ENCODE measurements around the gene CDC40.
"Not testable (repeated sequence)": the region's sequence is repeated elsewhere in the genome, so short reads cannot be mapped to it uniquely, and the experiment has no call there.

Gene CDC40

GRCh38 chr6:110201151-110201884 is 21.1 kb downstream of the CDC40 start:
- no peak for DNase-seq

DNA sequence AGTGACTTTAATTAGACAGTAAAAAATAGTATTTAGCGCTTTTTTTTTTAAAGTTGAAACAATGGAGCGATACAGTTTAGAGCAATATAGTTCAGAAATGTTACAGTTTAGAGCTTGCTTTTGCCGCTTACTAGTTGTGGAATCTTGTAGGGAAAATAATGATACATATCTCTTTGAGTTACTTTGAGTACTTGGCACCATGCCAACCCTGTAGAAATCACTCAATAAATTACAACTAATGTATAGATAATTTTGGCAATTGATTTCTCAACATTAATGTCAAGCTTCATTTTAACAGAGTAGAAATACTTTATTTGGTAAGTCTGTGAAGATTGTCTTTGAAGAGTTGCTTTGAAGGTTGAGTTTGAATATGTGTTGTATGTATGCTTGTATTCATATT is 27.4 kb downstream of the CDC40 start:
- DNase-seq, result peak in 1 of 3 experiments; percentile 3

DNA sequence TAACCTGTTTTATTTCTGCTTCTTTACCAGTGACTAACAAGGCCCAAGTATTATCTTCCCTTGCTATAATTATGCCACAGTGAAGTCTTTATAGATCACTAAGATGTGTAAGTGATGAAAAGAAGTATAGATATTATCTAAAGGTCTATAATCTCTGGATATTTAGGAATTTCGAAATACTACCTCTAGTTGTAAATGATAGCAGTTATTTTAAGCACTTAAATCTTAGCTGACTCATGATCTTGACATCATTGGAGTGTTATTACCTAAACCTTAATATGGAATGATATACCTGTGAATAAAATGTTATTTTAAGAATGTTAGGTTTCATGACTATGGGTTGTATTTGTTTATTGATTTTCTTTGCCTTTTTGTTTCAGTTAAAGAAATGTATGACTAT is 31.5 kb downstream of the CDC40 start:
- DNase-seq, result no peak

GRCh38 chr6:110214338-110214737 is 34.1 kb downstream of the CDC40 start:
- DNase-seq, result no peak

DNA sequence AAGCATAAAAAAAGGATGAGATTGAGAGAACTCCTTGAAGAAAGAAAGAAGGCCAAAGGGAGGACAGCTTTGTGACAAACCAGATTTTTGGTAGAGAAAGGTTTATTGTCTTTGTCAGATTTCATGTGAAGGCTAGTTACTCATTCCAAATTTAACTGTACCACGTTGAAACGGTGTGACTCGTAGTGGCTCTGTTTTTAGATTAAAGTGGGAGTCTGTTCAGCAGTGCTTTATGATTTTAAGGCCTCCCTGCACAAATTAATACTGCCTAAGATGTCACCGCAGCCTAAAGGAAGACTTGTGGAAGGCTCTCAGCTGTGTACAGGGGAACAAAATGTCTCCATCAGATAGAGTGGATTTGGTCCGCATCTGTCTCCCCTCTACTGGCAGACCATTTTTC is 35.9 kb downstream of the CDC40 start:
- DNase-seq, result no peak

DNA sequence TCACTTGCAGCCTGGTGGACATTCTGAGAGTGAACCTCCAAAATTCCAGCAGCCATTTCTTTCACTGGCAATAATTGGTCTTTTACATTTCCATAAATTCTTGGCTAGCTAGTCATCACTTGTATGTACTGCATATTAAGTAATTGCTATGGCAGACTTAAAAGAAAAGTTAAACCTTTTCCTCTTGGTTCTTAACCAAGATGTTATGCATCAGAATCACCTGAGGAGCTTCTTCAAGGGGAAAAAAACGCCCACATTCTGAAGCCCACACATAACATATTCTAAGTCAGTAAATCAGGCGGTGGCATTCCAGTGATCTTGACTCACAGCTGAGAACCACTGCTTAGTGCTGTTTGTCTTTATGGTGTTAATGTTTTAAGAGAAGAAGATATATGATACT is 37.0 kb downstream of the CDC40 start:
- no peak for DNase-seq

- DNase-seq, result no peak
These were observed 41.5 kb downstream of the CDC40 start for GRCh38 chr6:110221738-110222137.

- DNase-seq, result no peak
These were observed 46.0 kb downstream of the CDC40 start for GRCh38 chr6:110226261-110226660.

- no peak for DNase-seq
These were observed 52.2 kb downstream of the CDC40 start for GRCh38 chr6:110232450-110232849.

GRCh38 chr6:110233770-110234374 is 53.6 kb downstream of the CDC40 start:
- no peak for DNase-seq

DNA sequence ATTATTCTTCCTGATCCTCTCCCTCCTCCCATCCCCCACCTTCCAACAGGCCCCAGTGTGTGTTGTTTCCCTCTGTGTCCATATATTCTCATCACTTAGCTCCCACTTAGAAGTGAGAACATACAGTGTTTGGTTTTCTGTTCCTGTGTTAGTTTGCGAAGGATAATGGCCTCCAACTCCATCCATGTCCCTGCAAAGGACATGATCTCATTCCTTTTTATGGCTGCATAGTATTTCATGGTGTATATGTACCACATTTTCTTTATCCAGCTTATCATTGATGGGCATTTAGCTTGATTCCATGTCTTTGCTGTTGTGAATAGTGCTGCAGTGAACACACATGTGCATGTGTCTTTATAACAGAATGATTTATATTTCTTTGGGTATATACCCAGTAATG is 55.8 kb downstream of the CDC40 start:
- not testable (repeated sequence) for DNase-seq

GRCh38 chr6:110239526-110240274 is 59.5 kb downstream of the CDC40 start:
- DNase-seq, result no peak

GRCh38 chr6:110244621-110245020 is 64.4 kb downstream of the CDC40 start:
- not testable (repeated sequence) for DNase-seq

DNA sequence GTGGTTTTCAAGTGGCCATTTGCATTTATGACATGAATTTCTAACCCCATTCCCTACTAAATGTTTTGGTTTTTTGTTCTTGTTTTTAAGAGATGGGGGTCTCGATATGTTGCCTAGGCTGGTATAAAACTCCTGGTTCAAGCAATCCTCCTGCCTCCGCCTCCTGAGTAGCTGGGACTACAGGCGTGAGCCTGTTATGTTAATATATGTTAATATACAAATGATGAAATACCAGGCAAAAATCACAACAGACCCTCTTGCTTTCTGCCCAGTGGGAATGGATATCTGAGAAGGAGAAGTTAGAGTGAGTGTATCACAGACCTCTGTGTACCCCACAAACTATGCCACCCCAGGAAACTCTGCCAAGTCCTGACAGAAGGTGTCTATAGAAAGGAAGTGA is 66.2 kb downstream of the CDC40 start:
- no peak for DNase-seq

DNA sequence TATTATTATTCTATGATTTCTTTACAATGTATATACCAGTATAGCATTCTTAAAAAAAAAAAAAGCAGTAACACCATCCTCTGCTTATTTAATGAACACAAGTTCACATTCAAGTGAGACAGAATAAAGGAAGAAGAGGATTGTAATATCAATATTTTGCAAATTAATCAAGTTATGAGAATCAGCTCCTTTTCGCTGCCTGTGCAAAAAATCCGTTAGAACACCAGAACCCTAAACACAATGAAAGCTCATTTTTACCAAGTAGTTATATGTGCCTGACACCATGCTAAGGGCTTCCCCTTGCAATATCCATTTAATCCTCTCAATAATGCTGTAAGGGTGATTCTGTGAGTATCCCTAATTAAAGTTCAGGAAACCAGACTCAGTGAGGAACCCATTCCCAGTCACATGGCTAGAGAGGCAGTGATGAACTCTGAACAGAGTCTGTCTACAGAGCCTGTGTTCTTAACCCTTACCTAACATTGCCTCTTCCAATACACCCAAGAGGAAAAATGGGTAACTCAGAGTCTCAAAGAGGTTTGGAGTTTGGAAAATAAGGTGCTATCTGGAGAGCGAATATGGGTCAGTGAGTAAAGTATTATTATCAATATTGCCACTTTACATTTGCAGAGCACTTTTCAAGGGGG is 66.8 kb downstream of the CDC40 start:
- no peak for DNase-seq

- no peak for DNase-seq
These were observed 69.8 kb downstream of the CDC40 start for GRCh38 chr6:110250058-110250457.

- no peak for DNase-seq
These were observed 70.6 kb downstream of the CDC40 start for GRCh38 chr6:110250838-110251237.

GRCh38 chr6:110255211-110255750 is 75.1 kb downstream of the CDC40 start:
- no peak for DNase-seq

DNA sequence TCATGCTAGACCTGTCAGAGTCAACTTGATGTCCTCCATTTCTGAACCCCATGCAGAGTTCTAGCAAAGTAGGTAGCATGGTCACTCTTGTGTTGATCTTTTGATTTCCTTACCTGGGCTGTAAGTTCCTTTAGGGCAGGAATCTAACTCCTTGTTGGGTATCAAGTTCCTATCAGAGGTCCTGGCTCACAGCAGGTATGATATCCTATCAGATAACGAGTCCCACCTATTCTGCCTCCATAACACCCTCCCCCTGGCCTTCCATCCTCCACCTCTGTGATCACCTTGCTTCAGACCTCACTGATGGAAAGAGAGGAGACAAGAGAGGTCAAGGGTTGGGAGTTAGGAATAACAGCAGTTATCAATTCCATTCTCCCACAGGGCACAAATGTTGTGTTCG is 76.1 kb downstream of the CDC40 start:
- no peak for DNase-seq

DNA sequence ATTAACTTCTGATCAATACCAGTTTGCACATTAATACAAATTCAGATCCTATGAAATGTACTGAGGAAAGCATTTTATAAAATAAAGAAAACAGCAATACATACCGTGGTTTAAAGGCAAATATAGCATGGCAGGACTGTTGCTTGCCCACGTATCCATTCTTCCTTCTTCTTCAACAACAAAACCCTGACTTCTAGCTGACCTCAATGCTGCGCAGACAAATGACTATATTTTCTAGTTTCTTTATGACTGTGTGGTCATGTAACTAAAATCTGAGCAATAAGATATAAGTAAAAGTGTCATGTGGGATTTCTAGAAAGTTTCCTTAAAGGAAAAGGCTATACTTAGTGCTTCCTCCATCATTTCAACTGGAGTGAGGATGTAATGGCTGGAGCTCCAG is 85.0 kb downstream of the CDC40 start:
- no peak for DNase-seq

DNA sequence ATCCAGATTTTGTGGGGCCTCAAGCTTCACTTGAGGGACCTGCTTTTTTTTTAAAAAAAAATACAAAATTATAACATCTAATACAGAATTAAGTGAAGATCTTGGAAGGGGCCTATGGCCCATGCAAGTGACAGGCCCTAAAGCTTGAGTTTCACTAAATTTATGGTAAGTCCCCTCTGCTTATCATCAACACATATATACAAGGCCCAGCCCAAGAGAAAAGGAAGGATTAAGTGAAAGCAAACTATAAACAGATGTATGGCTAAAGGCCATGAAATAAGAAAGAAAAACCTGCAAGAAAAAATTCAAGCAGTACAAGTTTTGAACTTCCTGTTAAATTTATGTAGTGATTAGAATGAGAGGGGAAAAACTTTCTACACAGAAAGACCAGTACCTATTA is 86.8 kb downstream of the CDC40 start:
- DNase-seq, result no peak

DNA sequence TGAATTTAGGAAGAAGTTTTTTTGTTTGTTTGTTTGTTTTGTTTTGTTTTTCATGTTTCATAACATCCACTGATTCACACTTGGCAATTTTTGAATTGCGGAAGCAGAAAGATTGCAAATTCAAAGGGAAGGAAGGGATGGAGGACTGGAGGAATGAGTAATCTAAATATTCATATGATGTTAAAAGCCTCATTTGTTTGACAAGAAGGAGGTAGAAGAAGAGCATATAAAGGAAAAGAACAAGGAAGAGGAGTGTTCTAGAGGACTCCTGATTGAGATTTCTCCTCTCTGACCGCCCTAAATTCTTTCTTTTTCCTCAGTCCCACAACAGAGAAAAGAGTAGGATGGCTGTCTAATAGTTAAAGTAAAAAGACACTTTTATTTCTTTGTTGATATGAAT is 89.4 kb downstream of the CDC40 start:
- no peak for DNase-seq

DNA sequence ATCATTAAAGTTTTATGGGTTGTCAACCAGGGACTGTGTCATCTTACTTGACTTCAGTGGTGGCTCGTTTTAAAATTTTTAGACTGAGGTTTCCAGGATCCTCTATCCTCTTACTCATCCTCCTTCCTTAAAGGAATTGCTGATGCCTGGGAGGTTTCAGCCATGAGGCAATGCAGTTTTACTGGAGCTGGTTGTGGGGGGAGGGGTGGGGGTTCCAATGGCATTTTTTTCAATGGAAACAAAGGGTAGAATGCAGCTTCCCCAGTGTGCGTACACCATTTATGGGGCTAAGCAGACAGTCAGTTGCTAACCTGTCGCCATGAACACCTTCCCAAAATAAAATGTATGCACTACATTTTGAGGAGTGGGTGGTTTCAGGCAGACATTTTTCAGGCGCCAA is 89.9 kb downstream of the CDC40 start:
- no peak for DNase-seq

GRCh38 chr6:110271732-110272022 is 91.5 kb downstream of the CDC40 start:
- DNase-seq, result no peak

All from NCI-H1417 (cell line).